Pancreas (tissue), 10 donors: Measurements from ENCODE around the gene NUP107. TPM values are rescaled to one million over a fixed set of nuclear protein-coding genes. Genes with fewer than 3 reads are reported as not detected.
A peak's percentile ranks its signal among the peaks of the same experiment; 100 is the strongest.

Experiments used
- ATAC-seq, 4 donors: fragments of 200-7000 bp; cut with Tn5 transposase; one replicate each; pipeline versions ENCODE4 v1.8.0 to v1.9.1; 2020; ENCODE audit warnings: mild to moderate bottlenecking in 4 of 4, moderate library complexity in 4 of 4
- DNase-seq, 6 donors: peaks; one replicate each; pipeline ENCODE4 v3.0.0-alpha.2; 2020
- FAIRE-seq: peaks from 2 replicates; lab custom pipeline; 2012; peaks lifted over from hg19 to GRCh38; lab: Jason Lieb, UNC
- H3K27ac ChIP-seq, 4 donors: fragments of 200-600 bp; sonication (generic); 1 replicate in 3 of 4; 2 replicates in 1 of 4; pipeline versions ENCODE4 v1.5.0 to v1.8.0; 2020
- H3K27me3 ChIP-seq, 4 donors: fragments of 200-600 bp; one replicate each; pipeline ENCODE4 v1.8.0; 2021
- H3K36me3 ChIP-seq, 3 donors: fragments of 200-600 bp; sonication (generic) in 1 of 3; one replicate each; pipeline versions ENCODE4 v1.5.0 to v1.8.0; 2020 to 2021
- H3K4me1 ChIP-seq, 3 donors: fragments of 200-600 bp; one replicate each; pipeline ENCODE4 v1.8.0; 2021
- H3K4me3 ChIP-seq, 4 donors: fragments of 200-600 bp; sonication (generic) in 2 of 4; one replicate each; pipeline versions ENCODE4 v1.5.0 to v1.8.0; 2020 to 2021
- H3K9me3 ChIP-seq, 4 donors: fragments of 200-600 bp; one replicate each; pipeline ENCODE4 v1.8.0; 2021
- CTCF ChIP-seq, 4 donors: fragments of 200-600 bp; sonication (generic) in 3 of 4; IDR thresholded peaks; one replicate each; pipeline versions ENCODE4 v1.5.0 to v1.8.0; 2021; ENCODE audit warnings: antibody characterized with exemption in 4 of 4
- WGBS, 2 donors: extraction: QIAGEN DNeasy Blood & Tissue Kit; methylation state at CpG; one replicate each; pipeline ENCODE4 v1.1.7; 2013; 5-methylcytosine and 5-hydroxymethylcytosine counted together
- intact Hi-C, 3 donors: fragments of 100-400 bp; cut with DNase I; formaldehyde crosslinking; loops; one replicate each; pipeline versions ENCODE4 v1.11.1 to v1.14.2; 2022
- polyA plus RNA-seq, 2 donors: library from polyadenylated mRNA; stranded (reverse); fragments of 200-250 nt; gene quantifications; one replicate each; pipeline ENCODE4 v1.2.3, GENCODE V29; 2013
- total RNA-seq, 6 donors: library from RNA; stranded (reverse); fragmentation: NEBNext Ultra II Directional in 4 of 6; extraction: Animal tissue kit (Norgen Biotek cat#: 25700) in 4 of 6; gene quantifications; one replicate each; pipeline versions ENCODE4 v1.2.1 to v1.2.4, GENCODE V29; 2021 to 2023
- donor health status: healthy with polysubstance abuse.
- donor health status: DM: no; HTN: no; CAD: no; lungs with moderate emphysema.
- donor health status: DM: no; HTN: no; CAD: no.
- donor health status: control.
- donor health status: control.
- donor health status: Bipolar disorder and iron deficiency.
- donor health status: DM: yes; HTN: yes; CAD: no.
- donor health status: DM: no; HTN: no; CAD: no.
- donor health status: DM: no; HTN: no; CAD: no.
- donor health status: DM: yes; HTN: yes; CAD: no.

Gene NUP107
- total and polyA plus RNA-seq, 8 donors: 11.3 to 22.1 (median 14.6) TPM

- ATAC-seq: peak in 3 of 4 donors; percentile 17 to 60 (median 51)
- no peak for FAIRE-seq
- Histone ChIP-seq H3K27me3 (no peaks in the 10 kb centered on the region), H3K4me3 (no peak overlapping the region), H3K4me1 (peaks cover 4 to 28% (median 13%) of the 10 kb centered on the region in 3 donors), H3K9me3 (no peaks in the 10 kb centered on the region), H3K27ac (no peak overlapping the region), H3K36me3 (no peaks in the 10 kb centered on the region)
- TF ChIP-seq CTCF (IDR thresholded peaks at IDR 0.05): no peak
- DNase-seq: no peak
- WGBS, 2 donors: 15 to 25% methylated on average over 5 of the region's 5 CpGs
- intact Hi-C loops: no loop called here
Observed at GRCh38 chr12:68641138-68641537, 45.6 kb upstream of the NUP107 start.

DNA sequence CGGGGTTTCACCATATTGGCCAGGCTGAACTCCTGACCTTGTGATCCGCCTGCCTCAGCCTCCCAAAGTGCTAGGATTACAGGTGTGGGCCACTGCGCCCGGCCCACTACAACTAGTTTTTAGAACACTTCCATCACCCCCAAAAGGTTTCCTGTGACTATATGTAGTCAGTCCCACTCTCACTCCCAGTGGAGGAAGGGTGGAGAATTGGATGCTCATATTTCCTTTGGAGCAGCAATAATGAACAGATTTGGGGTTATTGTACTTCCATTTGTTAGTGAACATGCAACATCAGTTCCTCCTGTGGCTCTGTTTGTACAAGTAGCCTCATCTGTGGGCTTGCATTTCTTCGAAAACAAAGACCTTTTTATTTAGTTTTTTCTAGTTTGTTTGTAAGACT lies 40.3 kb upstream of the NUP107 start:
- Histone ChIP-seq H3K4me3 (no peak overlapping the region), H3K4me1 (peaks cover under 1 to 12% (median 8%) of the 10 kb centered on the region in 3 donors), H3K9me3 (no peaks in the 10 kb centered on the region), H3K36me3 (peaks cover 0 to 6% (median 0%) of the 10 kb centered on the region in 3 donors), H3K27ac (no peak overlapping the region), H3K27me3 (no peaks in the 10 kb centered on the region)
- DNase-seq (no peak), ATAC-seq (no peak), FAIRE-seq (no peak)
- TF ChIP-seq CTCF (IDR thresholded peaks at IDR 0.05): no peak
- WGBS, 2 donors: 94% methylated on average over 5 of the region's 5 CpGs
- intact Hi-C loops: no loop called here

DNA sequence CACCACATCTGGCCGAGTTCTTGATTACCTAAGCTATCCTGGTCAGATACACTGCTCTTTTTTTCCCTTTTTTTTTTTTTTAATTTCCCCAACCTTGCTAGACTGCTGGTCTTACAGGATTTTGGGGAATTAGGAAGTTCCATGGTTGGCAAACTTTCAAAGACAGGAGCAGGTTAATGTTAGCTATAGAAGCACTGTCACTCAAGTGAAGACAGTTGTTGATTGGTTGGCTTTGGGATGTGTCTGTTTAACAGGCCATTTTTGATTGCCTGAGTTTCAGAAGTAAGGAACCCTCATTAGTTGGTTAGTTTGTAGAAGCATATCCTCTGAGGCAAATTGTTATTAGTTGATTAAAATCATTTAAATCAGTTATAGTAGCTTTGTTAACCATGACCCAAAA lies 39.3 kb upstream of the NUP107 start:
- ATAC-seq (no peak), FAIRE-seq (no peak), DNase-seq (no peak)
- H3K4me3 ChIP-seq: no peak overlapping the region
- H3K36me3 ChIP-seq: peaks cover 0 to 14% (median 0%) of the 10 kb centered on the region in 3 donors
- WGBS, 2 donors: 60 to 67% methylated on average over 1 of the region's 1 CpG
- H3K9me3 ChIP-seq: no peaks in the 10 kb centered on the region
- no peak for TF ChIP-seq CTCF (IDR thresholded peaks at IDR 0.05)
- no peak overlapping the region for H3K27ac ChIP-seq
- peaks cover 0 to 5% (median 3%) of the 10 kb centered on the region in 3 donors for H3K4me1 ChIP-seq
- no peaks in the 10 kb centered on the region for H3K27me3 ChIP-seq
- intact Hi-C loops: no loop called here

GRCh38 chr12:68648179-68648578 lies 38.6 kb upstream of the NUP107 start:
- H3K36me3 ChIP-seq: peaks cover 0 to 15% (median 0%) of the 10 kb centered on the region in 3 donors
- no peak for DNase-seq
- peaks cover 0 to 5% (median 3%) of the 10 kb centered on the region in 3 donors for H3K4me1 ChIP-seq
- WGBS, 2 donors: 84 to 85% methylated on average over 3 of the region's 3 CpGs
- FAIRE-seq: no peak
- no peak for TF ChIP-seq CTCF (IDR thresholded peaks at IDR 0.05)
- H3K27me3 ChIP-seq: no peaks in the 10 kb centered on the region
- H3K9me3 ChIP-seq: no peaks in the 10 kb centered on the region
- H3K27ac ChIP-seq: no peak overlapping the region
- intact Hi-C loops: no loop called here
- H3K4me3 ChIP-seq: no peak overlapping the region
- no peak for ATAC-seq

GRCh38 chr12:68665016-68665569 lies 21.7 kb upstream of the NUP107 start:
- intact Hi-C loops: no loop called here
- no peak for TF ChIP-seq CTCF (IDR thresholded peaks at IDR 0.05)
- no peak overlapping the region for H3K4me3 ChIP-seq
- WGBS, 2 donors: 56 to 76% methylated on average over 3 of the region's 3 CpGs
- H3K27me3 ChIP-seq: no peaks in the 10 kb centered on the region
- H3K27ac ChIP-seq: no peak overlapping the region
- H3K9me3 ChIP-seq: no peaks in the 10 kb centered on the region
- no peaks in the 10 kb centered on the region for H3K36me3 ChIP-seq
- H3K4me1 ChIP-seq: no peaks in the 10 kb centered on the region
- DNase-seq (no peak), FAIRE-seq (no peak), ATAC-seq (peak; percentile 24 to 62 (median 44))
